ENCODE measurements around the gene SLC6A3.

Gene SLC6A3

DNA sequence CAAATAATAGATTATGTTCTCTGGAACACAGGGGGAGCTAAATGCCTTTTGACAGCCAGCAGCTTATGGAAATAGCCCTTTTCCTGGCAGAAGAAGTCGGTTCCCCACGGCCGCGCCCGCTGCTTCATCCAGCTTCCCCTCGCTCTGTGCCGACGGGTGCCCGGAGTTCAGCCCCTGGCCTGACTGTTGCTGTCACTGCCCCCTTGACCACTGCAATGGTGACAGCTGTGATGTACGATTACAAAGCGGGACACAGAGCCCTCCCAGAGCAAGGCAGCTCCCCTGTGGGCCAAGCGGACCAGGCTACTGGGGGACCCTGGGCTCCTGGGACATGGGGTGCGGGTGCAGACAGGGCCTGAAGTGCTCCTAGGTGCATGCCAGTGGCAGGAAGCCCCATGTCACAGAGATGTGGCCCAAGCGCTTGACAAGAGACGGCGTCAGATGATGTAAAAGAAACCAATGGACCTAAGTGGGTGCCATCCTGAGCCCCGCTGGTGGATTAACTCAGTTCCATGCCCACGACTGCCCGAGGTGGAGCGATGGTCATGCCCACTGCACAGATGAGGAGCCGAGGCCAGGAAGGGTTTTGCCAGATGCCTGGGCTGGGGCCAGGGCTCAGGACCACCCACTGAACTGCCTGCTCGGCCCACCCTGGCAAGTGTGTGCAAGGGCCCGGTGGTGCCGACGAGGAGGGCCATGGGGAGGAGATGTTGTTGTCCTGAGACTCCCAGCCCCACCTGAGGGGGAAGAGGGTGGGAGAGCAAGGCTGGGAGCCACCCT is 87.1 kb downstream of the SLC6A3 start:
- FAIRE-seq (no peak), DNase-seq (ENCODE audit: insufficient read length, low spot score) (no peak)

DNA sequence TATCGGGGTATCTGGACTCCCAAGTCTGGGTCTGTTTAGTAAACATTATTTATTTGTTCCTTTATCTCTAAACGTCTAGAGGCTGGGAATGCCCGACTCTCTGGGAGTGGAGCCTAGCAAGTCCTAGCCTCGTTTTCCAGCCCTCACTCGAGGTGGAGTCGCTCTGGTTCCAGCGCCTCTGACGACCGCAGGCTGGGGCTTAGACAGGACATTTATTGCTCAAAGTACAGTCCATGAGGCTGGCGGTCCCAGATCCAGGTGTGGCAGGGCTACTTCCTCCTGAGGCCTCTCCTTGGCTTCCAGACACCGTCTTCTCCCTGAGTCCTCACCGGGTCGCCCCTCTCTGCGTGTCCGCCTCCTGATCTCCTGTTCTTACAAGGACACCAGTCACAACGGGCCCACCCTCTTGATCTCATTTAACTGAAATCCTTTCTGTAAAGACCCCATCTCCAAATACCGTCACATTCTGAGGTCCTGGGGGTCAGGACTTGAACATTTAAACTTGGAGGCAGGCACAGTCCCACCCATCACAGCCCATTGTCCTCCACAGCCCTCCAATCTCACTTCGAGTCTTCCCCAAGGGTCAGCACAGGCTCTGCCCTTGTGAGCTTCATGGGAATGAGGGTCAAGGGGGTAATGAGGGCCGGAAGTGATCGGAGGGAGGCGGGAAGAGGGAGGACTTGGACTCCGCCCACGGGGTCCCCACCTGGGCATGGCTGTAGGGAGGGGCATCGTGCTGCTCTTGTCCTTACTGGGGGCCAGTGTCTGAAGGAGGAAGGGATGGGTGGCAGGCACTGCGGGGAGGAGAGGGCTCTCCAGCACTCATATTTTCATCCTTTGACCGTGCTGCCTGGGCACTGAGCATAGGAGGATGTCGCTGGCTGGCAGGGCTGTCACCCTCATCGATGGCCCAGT is 88.1 kb downstream of the SLC6A3 start:
- DNase-seq (ENCODE audit: insufficient read length, low spot score) (no peak), FAIRE-seq (no peak)

DNA sequence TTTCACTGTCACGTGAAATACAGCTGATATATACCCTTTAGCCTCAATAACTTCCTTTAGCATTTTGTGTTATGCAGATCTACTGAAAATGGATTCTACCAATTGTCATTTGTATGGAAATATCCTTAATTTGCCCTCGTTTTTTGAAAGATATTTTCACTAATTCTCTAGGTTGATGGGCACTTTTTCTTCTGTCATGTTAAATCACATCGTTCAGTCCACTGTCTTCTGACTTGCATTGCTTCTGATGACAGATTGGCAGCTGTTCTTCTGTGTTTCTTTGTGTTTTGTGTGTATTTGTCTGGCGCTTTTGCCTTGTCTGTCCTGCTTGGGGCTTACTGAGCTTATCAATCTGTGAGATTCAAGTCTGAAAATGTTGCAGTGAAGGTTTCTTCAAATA is 90.7 kb downstream of the SLC6A3 start:
- DNase-seq (ENCODE audit: insufficient read length, low spot score) = no peak
- FAIRE-seq = no peak

DNA sequence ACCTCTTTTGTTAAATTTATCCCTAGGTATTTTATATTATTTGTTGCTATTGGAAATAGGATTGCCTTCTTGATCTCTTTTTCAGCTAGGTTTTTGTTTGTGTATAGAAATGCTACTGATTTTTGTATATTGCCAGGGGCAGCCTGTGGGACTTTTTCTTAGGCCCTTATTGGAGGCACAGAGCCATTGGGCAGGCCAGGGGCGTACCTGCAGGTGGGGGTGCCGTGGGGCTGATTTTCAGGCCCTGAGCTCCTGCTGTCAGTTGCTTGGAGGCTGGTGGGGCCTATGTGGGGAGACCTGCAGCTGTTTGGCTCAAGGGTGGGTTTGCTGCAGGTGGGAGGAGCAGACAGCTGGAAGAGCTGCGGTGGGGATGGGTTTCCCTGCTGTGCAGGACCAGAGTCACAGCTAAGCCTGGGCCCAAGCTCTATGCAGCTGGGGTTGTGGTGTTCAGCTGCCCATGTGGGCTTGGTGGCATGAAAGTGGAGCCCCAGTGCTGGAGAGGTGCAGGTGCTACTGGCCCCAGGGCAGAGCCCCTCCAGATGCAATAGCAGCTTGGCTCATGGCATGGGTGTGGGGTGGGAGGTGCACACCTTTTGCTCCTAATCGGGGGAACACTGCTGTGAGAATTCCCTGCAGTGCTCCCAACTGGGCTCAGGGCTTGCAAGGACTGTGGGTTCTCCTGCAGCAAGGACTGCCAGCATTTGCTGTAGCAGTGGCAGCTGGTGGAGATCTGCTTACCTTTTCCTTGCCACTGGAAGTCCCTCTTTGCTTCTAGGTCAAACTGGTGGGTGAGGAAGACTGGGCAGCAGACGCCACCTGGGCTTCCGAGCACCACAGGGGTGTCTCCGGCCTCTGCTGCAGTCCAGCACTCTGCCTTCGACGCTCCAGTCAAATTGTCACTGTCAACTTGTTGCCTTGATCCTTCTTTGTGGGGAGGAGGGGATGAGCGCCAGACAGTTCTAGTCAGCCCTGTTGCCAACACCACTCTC is 92.7 kb downstream of the SLC6A3 start:
- no peak for FAIRE-seq

DNA sequence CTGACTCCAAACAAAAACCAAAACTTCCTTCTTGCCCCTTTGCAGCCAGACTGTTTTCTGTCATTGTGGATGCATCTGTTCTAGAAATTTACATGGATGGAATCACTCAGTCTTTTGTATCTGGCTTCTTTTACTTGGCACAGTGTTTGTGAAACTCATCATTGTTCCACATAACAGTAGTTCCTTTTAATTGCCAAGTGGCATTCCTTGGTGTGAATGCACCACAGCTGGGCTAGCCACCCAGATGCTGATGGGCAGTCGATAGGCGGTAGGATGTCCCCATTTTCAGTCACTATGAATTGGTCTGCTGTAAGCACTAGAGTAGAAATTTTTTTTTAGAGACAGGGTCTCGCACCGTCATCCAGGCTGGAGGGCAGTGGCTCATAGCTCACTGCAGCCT is 94.1 kb downstream of the SLC6A3 start:
- no peak for DNase-seq (ENCODE audit: insufficient read length, low spot score)
- no peak for FAIRE-seq

More for the DNA sequence above, 92.7 kb downstream of the SLC6A3 start:
- no peak for DNase-seq (ENCODE audit: insufficient read length, low spot score)

DNA sequence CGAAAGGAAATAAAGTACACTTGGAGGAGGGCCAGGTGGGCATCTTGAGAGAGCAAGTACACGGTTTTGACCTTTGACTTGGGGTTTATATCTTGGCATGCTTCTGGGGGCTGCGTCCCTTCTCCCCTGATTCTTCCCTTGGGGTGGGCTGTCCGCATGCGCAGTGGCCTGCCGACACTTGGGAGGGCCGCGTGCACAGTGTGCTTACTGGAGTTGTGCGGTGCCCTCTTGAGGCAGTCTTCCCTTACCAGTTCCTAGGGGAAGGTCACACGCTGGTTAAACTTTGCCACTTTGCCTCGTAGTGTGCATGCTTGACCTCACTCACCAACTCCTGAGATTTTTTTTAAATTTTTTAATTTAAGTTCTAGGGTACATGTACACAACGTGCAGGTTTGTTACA is 96.0 kb downstream of the SLC6A3 start:
- DNase-seq (ENCODE audit: insufficient read length, low spot score) = no peak
- peak; percentile 26 for FAIRE-seq

DNA sequence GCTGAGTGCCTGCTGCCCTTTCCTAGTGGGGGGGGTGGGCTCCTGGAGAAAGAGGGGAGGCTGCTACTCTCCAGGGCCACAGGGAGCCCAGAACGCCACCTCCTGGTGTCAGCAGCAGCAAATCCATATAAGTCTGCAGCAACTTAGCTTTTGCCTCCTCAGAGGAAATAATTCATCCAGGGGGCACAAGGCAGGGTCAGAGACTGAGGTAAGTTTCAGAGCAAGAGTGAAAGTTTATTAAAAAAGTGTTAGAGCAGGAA is 96.3 kb downstream of the SLC6A3 start:
- DNase-seq (ENCODE audit: insufficient read length, low spot score) (no peak), FAIRE-seq (no peak)

DNA sequence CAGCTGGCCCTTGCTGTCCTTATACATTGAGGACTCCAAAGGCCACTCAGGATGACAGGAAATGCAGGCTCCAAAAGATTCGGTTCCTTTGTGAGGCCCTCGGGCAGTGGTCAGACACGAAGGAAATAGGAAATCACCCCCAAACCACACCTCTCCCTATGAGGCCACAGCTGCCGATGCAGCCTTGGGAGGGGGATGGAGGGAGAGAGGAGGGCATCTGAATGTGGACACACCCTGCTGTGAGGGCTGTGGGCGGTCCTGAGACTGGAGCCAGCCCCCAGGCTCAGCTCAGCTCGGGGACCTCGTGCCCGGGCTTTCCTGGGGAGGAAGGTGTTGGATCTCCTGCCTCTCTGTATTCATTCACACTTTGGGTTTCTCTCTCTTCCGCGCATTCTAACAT is 97.7 kb downstream of the SLC6A3 start:
- no peak for DNase-seq (ENCODE audit: insufficient read length, low spot score)
- no peak for FAIRE-seq

DNA sequence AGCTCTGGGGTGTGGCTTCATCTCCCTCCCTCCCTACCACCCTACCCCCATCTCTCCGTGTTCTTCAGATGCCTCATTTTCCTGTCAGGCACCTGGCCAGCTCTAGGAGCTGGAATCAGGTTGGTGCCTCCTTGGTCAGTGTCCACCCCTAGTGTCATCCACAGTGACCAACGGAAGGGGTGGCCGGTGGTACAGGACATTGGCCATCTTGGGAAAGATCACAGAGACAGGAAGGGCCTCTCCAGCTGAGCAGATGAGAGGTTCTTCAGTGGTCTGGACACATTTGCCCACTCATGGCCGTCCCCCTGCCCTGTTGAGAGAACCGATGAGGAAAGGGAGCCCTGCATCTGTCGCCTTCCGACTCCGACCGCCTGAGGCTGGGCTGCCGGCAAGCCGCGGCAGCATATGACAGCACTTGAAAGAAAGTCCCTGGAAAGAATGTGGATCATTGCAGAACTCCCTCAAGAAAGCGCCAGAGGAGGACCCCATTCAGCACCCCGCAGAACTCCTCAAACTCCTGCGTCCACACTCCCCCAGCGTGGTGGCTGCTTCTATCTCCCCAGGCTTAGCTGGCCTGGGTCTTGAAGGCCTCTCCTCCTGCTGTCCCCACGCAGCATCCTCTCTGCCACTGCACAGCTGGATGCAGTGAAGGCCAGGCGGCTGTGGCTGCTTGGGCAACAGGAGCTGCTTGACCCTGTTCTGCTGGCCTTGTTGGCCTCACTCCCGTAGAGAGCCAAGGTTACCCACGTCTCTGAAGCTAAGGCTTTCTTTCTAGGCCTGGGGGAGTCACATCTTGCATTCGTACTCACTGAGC is 98.4 kb downstream of the SLC6A3 start:
- no peak for DNase-seq (ENCODE audit: insufficient read length, low spot score)
- no peak for FAIRE-seq

DNA sequence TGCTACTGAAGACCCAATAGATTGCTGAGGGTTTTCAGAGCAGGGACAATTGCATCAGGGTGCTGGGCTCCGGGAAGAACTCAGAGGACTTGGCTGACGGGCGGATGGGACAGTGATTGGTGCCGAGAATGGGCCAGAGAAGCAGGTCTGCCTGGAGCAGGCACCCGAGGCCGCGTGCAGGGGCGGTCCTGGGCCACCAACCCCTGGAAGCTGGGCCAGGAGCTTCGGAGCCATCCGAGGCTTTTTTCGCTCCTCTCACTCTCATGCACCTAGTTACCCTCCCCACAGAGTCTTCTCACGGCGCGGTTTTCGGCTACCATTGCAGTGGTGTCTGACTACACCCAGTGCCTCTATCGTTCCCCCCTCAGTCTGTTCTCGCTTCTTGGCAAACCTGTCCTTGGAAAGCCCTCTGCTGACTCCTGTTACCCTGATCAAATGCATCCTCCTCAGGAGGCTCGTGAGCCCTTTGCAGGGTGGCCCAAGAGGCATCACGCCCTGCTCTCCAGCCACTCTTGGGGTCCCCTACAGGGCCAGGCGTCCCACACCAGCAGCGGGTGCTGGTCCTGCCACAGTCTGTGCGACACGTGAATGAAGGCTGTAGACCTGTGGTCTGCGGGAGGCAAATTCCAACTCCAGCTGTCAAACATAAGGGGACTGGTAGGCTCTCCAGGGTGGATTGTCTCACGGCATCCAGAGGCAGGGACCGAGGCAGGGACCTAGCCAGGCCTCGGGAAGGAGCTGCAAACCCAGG is 99.2 kb downstream of the SLC6A3 start:
- no peak for DNase-seq (ENCODE audit: insufficient read length, low spot score)
- FAIRE-seq = no peak

DNA sequence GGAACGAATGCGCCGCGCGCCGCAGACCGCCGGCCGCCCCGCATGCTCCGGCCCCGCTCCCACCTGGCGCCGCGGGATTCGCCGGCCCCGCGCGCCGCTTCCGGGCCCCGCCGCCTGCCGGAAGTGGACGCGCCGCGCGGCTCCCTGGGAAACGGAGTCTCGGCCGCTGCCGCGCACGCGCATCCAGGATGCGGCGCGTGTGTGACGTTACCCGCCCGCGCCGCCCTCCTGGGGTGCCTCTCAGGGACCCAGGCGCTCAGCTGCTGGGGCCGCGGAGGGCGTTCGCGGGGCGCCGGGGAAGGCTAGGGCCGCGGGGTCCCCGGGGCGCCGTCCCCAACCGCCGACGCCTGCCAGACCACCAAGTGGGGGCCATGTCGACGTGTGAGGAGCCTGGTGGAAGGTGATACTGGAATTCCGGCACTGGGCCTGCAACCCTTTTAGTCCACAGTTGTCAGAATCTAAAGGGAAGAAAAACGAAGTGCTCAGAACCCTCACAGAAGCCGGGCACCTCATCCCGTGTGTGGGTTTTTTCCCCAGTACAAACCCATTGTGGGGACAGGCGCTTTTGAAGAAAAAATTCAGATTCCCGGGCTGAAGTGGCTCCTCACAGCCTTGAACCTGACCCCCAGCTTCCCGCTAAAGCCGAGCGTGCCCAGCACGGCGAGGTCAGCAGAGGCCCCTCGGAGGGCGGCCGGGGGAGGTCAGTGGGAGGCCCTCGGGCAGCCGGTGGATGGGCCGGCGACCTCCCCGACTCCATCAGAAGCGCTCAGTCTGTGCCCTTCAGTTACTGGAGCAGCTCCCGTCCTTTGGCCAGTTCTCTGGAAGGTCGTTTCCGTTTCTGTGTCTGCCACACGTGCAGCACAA is 100.0 kb downstream of the SLC6A3 start, which contains the start of gene CLPTM1L:
Gene CLPTM1L, minus strand, starts transcription at position 125 of the 864 bp plus-strand sequence. CDS start 258 bp downstream, outside the sequence.
- peak; percentile 100 for DNase-seq (ENCODE audit: insufficient read length, low spot score)
- peak; percentile 76 for FAIRE-seq

DNA sequence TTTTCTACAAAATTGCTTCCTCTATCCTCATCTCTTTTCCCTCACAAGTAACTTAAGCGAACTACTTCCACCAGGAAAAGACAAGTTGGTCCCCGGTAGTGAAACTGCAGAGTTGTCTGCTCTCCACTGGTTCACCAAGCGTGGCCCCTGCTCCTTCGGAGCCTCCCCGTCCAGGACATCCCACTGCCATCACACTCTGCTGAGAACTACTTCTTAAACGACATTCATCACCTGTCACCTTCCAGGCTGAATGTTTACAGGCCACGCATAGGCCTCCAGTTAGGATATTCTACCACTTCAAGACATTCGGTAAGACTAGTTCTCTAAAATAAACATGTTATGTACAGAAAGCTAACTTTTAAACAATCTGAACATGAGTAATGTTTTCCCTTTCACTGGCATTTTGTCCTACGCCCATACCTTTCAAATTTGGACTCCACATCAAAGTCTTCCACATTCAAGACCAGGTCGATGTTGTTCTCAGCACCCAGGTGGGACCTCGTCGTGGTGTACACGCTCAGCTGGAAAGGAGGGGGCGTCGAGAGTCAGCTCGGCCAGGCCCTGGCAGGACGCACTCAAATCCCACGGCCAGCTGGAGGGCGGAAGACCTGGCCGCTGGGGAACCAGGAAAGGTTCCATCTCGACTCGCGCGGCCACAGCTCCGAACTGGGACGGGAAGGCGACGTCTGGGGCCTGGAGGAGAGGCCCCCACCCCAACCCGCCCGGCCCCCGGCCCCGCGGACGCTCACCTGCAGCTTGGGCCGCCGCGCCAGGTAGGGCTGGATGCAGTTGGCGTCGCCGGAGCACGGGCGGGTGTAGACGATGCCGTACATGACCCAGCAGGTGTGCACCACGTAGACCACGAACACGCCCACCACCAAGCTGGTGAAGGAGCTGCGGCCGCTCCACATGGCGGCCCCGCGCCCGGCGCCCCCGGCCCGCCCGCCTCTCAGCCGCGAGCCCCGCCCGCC is 101.0 kb downstream of the SLC6A3 start:
- peak; percentile 60 for FAIRE-seq
- DNase-seq (ENCODE audit: insufficient read length, low spot score) = no peak

DNA sequence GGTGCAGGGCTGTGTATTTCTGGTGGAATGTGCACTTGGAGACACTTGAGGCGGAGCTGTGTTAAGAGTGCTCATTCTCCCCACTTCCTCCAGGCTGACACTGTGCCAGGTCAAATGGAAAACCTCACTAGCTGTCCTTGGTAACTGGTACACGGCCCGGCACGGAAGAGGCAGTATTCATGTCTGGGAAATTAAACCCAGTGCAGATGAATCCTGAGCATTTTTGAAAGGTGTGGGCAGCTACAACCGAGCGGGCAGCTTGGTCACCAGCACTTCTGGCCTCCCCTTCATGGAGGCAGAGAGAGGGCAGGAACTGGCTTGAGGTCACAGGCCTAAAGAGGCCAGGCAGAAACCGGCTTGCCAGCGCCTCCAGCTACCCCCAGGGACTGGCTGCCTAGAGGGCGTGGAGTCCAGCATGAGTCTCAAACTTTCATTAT is 101.9 kb downstream of the SLC6A3 start:
- DNase-seq (ENCODE audit: insufficient read length, low spot score) (no peak), FAIRE-seq (no peak)

Measured in HTR-8/SVneo (cell line).